HG02610 (cell line): ENCODE results near the gene PDE8B.

ENCODE experiments used
- ATAC-seq: cut with Tn5 transposase; IDR thresholded peaks from one replicate; pipeline ENCODE4 v1.9.1; 2021; ENCODE audit warnings: mild to moderate bottlenecking, moderate library complexity; ENCODE audit not compliant: unreplicated experiment

Gene PDE8B

DNA sequence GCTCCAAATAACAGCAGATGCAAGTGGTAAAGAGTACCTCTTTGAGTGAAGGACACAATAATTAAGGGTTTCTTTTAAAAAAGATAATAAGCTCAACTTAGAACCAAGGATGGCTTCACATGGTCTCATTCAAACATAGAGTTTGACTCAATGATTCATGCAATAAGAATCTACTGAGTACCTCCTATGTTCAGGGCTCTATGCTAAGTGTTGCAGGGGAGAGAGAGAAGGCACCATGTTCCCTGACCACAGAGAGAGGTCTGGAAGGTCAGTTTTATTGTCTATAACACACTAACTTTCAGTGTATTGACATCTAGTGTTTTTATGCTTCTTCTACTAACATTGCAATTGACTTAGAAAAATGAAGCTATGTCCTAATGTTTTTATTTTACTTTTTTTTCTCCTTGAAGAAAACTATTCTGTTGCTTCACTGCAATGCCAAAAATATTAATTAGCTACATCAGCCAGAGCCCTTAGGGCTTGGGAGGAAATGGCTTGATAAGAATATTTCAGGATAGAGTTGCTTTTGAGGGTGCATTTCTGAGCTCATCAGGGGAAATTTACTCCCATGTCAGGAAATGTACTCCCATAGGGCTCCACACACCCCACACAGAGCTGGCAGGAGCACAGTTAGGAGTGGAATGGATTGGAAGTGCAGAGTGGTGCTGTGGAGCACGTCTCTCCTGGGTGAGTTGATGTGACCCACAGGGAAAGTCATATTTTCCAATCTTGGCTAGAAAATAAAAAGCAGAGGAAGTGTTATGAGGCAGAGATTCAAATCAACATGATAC, 106.6 kb downstream of the PDE8B start:
- ATAC-seq: no peak

DNA sequence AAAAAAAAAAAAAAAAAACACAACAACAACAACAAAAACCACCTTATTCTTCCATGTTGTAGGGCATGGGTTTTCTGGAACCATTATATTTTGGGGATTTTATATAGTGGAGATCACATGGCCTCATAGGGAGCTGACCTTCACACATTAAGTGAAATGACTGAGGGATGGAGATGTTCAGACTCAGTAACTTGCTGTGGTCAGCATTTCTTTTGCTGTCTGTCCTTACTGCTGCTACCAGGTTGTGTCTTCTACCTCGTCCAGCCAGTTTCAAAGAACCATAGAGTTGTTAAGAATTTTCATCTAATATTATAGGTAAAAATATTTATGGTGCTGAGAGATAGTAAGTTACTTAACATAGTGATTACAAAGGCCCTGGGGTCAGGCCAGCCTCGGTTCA, 107.6 kb downstream of the PDE8B start:
- no peak for ATAC-seq

GRCh38 chr5:77319117-77319804, 108.8 kb downstream of the PDE8B start:
- ATAC-seq: no peak

GRCh38 chr5:77321793-77322394, 111.4 kb downstream of the PDE8B start:
- ATAC-seq: no peak

DNA sequence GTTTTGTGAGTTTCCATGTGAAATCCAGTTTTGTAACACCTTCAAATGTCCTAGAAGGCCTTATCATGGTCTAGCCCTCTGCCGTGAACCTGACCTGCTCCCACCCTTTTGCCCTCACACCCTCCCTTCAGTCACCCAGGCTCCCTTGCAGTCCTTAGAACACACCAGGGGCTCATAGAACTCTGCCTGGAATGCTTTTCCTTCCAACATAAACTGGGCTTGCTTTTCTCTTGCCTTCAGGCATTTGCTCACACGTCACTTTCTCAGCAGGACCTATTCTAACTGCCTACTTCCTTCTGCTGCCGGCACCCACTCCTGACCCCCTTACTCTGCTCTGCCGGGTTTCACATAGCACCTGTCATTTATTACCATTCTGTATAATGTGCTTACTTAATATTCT, 111.9 kb downstream of the PDE8B start:
- ATAC-seq: no peak

DNA sequence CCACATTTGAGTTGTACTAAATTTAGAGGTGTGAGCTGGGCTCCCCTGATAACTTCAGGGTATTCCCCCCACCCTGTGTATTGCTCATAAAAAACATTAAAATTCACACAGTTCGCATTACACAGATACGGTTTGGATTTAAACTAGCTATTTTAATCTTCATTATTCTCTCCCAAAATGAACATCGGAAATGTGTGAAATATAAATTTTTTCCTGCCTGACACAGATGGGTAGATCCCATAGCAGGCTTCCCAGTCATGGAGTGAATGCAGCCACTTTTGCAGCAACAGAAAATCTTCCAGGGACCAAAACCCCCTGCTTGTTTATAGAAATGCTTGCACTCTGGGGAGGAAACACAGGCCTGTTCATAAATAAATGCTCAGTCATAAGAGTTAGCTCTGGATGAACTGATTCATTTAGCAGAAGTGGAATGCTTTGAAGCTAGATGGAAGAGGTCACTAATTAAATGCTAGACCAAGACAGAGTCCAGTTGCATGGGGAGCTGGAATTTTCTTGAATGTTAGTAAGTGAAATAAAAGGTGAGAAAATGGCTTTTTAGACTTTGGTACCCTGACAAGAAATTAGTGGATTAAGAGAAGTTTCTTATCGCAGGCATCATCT, 115.6 kb downstream of the PDE8B start:
- ATAC-seq: no peak

GRCh38 chr5:77326986-77327734, 116.7 kb downstream of the PDE8B start:
- no peak for ATAC-seq

DNA sequence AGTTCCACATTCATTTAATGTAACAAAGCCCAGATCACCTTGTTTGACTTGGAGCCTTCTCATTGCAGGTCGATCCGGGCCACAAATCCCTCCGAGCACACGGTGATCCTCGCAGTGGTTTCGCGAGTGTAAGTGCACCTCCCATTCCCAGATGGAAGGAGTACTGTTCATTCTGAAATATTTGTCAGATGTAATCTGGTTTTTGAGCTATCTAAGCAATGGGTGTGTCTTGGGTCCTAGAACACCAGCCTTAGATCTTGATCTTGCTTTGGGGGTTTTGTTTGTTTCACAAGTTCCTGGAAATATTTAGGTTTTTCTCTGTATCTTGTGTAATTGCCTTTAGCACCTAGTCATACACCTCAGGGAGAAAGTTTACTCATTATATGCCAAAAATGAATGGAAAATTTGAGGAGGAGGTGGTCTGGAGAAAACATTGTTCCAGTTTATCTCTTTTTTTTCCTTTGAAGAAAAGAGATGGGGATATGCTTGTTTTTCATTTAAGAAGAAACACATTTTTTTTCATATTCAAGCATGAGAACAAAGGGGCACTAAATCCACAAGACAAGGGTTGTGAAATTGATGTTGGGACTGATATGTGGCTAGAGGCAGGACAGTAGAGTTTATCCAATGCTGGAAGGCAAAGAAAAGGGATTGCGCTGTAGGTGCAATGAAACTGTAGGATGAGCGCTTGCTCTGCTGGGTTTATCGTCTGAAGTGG, 118.6 kb downstream of the PDE8B start:
- ATAC-seq: no peak

DNA sequence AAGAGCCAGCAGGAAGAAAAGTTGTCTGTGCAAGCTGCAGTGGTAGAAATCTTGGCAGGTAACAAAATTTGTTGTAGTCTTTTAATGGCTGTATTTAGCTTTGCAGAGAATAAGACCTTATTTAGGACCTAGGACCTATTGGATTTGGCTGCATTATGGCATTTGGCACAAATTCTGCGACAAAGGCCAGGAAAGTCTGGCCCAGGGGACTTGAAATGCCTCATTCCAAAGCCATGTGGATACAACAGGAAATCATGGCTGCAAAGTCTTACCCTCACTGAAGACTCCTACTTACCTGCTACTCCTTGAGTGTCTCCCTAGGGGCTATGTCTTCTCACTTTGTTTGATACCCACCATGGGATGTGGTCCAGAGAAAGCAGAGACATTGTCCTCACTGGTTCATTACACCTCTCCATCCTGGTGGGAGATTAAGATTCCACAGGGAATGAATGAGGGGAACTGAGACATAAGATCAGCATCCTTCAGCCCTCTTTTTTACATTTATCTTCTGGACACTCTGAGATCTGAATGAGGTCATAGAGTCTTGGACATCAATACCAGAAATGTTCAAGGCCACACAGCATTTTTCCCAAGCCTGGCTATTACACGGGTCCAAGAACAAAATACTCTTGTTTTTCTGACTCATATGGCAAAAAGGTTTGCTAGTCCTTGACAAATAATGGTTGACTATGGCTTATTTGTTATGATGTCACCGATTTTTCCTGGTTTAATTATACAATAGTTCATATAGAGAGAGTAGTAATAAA, 119.4 kb downstream of the PDE8B start:
- no peak for ATAC-seq

DNA sequence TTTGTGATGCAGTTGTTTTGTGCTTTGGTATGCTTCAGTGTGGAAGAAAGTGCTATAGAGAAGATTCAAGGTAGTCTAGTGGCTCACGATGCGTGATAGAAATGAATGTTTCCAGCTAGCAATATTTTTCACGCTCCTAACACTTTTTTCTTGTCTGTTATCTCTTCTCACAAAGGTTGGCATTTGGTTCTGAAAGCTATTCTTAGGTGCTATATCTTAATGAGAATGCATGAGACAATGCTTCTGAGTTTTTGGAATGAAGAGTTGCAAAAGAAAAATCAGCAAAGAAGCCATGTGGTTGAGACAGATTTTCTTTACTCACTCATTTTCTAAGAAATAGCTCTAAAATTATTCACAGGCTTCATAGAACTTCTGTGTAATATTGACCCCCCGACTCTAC, 122.6 kb downstream of the PDE8B start:
- ATAC-seq: no peak

- no peak for ATAC-seq
These were observed 123.1 kb downstream of the PDE8B start for GRCh38 chr5:77333451-77334123.

- no peak for ATAC-seq
These were observed 126.8 kb downstream of the PDE8B start for GRCh38 chr5:77337246-77337645.

DNA sequence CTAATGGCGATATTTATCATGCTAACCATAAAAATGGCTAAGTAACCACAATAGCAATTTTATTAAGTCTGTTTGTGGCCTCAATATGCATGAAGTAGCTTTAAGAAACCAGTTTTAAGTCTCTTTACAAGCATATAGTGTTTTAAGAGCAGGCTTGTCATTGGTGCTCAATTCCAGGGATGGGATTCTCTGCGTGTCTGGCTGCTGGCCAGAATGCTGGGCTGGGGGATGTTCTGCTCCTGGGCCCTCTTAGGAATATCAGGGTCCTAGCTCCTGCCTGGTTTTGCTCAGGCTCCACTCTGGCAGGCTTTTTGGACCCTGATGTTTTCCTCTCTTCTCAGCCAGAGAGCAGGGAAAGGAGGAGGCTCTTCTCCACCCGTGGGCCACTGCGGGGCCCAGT, 127.2 kb downstream of the PDE8B start:
- no peak for ATAC-seq

GRCh38 chr5:77339337-77339890, 128.9 kb downstream of the PDE8B start:
- ATAC-seq: no peak

- ATAC-seq: no peak
These were observed 132.7 kb downstream of the PDE8B start for GRCh38 chr5:77343165-77343564.

DNA sequence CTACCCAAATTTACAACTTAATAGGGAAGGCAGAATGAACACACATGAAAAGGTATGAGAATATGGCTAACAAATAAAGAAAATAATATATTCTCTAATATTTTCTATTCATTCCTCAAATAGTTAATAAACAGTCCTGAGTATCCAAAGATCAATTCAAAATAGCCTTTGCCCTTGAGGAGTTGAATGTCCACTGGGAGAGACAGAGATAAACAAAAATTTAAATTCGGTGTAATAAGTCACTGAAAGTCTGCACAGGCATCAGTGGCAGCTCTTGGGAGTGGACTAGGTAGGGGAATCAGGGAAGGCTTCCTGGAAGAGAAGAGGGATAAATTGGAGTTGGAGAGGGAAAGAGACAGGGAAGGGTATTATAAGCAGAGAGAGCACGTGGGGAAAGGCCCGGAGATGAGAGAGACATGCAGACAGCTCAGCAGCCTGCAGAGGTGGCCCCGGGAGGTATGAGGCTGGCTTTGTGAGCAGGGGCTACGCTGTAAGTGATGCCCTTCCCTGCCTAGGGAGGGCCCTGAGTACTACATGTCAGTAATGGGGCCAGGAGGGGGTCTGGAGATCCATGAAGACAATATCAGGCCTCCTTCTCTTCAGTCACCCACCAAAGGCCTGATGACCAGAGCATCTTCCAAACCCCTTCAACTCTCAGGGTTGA, 137.1 kb downstream of the PDE8B start:
- ATAC-seq: no peak

DNA sequence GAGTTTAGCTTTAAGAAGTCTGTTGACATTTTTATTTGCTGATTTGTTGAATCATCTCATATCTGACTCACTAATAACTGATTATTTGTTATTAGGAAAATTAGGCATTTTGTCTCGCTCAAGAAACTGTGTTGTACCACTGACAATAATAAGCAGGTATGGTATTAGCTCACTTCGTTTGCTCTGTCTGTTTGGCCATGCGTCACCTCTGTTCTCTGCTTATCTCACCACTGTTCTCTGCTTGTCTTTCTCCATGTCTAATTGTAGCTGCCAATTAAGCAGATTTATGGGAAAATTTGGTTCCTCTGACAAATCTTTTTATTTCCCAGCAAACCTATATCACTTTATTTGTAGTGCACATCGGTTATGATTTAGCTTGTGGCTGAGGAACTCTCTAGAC, 142.8 kb downstream of the PDE8B start:
- ATAC-seq: no peak

DNA sequence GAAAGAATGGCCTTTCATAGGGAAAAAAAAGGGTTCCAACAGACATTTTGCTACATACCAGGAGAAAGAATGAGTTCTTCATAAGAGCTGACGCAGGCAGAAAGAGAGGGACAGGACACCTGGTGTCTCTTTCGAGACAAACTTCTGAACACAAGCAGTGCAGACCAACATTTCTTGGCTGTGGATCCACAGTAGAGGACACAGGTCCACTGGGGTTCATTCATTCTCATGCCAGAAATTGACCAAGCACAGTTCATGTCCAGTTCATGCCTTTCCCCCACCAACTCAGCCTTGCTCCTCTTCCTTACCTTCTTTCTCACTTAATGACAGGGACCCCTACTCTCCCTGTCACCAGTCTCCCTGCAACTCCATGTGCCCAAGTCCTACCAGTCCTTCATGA, 144.0 kb downstream of the PDE8B start:
- ATAC-seq: no peak
